ENCODE results near the gene PID1. TPM values are rescaled to one million over a fixed set of nuclear protein-coding genes. Genes with fewer than 3 reads are reported as not detected.
"Not testable (repeated sequence)": the region's sequence is repeated elsewhere in the genome, so short reads cannot be mapped to it uniquely, and the experiment has no call there.

PID1 gene
- total RNA-seq, 1 donor from 2014 or later = 25.1 TPM

DNA sequence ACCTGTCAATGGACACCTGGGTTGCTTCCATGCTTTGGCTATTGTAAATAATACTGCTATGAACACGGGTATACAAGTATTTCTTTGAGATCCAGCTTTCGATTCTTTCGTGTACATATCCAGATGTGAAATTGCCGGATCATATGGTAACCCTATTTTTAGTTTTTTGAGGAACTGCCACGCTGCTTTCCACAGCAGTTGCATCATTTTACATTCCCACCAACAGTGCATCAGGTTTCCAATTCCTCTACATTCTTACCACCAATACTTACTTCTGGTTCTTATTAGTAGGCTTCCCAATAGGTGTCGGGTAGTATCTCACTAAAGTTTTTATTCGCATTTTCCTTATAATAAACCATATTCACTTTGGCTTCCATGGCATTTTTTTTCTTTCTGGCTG lies 69.6 kb downstream of the PID1 start:
- H3K27me3 ChIP-seq (ENCODE audit: control insufficient read depth in 3 of 3, insufficient read depth in 3 of 3, low read length in 3 of 3) = no peaks in the 10 kb centered on the region
- H3K36me3 ChIP-seq (ENCODE audit: control insufficient read depth in 3 of 3, insufficient read depth in 3 of 3, low read length in 3 of 3) = no peaks in the 10 kb centered on the region
- H3K9ac ChIP-seq (ENCODE audit: low read depth in 1 of 3, low read length in 3 of 3) = no peak overlapping the region
- H3K4me3 ChIP-seq (ENCODE audit: low read length in 3 of 3) = no peak overlapping the region
- no peaks in the 10 kb centered on the region for H3K4me1 ChIP-seq (ENCODE audit: control insufficient read depth in 3 of 3, insufficient read depth in 3 of 3, low read length in 3 of 3)
- H3K9me3 ChIP-seq (ENCODE audit: control insufficient read depth in 3 of 3, low read length in 3 of 3) = no peaks in the 10 kb centered on the region
- H3K27ac ChIP-seq (ENCODE audit: low read depth, low read length) = no peak overlapping the region

- H3K27ac ChIP-seq (ENCODE audit: low read depth, low read length) = no peak overlapping the region
- no peak overlapping the region for H3K9ac ChIP-seq (ENCODE audit: low read depth in 1 of 3, low read length in 3 of 3)
- H3K4me1 ChIP-seq (ENCODE audit: control insufficient read depth in 3 of 3, insufficient read depth in 3 of 3, low read length in 3 of 3) = no peaks in the 10 kb centered on the region
- H3K27me3 ChIP-seq (ENCODE audit: control insufficient read depth in 3 of 3, insufficient read depth in 3 of 3, low read length in 3 of 3) = no peaks in the 10 kb centered on the region
- no peaks in the 10 kb centered on the region for H3K9me3 ChIP-seq (ENCODE audit: control insufficient read depth in 3 of 3, low read length in 3 of 3)
- H3K36me3 ChIP-seq (ENCODE audit: control insufficient read depth in 3 of 3, insufficient read depth in 3 of 3, low read length in 3 of 3) = no peaks in the 10 kb centered on the region
- no peak overlapping the region for H3K4me3 ChIP-seq (ENCODE audit: low read length in 3 of 3)
These were observed 71.8 kb downstream of the PID1 start for GRCh38 chr2:229199267-229199666.

DNA sequence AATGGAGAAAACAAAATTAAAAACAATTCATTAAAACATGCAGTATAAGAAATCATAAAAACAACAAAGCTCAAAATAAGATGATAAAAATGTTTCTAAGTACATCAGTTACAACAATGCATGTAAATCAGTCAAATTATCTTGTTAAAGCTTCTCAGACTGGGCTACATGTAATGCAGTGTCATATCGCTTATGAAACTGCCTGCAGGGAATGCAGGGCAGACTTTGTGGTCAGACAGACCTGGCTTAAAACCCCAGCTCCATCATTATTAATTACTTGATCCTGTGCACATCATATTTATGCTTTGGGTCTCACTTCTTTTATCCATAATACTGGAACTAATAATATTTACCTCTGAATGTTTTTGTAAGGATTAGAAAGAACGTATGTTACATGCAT lies 74.6 kb downstream of the PID1 start:
- Histone ChIP-seq H3K4me3 (ENCODE audit: low read length in 3 of 3) (no peak overlapping the region), H3K27ac (ENCODE audit: low read depth, low read length) (no peak overlapping the region), H3K36me3 (ENCODE audit: control insufficient read depth in 3 of 3, insufficient read depth in 3 of 3, low read length in 3 of 3) (no peaks in the 10 kb centered on the region), H3K4me1 (ENCODE audit: control insufficient read depth in 3 of 3, insufficient read depth in 3 of 3, low read length in 3 of 3) (no peaks in the 10 kb centered on the region), H3K9ac (ENCODE audit: low read depth in 1 of 3, low read length in 3 of 3) (no peak overlapping the region), H3K9me3 (ENCODE audit: control insufficient read depth in 3 of 3, low read length in 3 of 3) (no peaks in the 10 kb centered on the region), H3K27me3 (ENCODE audit: control insufficient read depth in 3 of 3, insufficient read depth in 3 of 3, low read length in 3 of 3) (no peaks in the 10 kb centered on the region)

DNA sequence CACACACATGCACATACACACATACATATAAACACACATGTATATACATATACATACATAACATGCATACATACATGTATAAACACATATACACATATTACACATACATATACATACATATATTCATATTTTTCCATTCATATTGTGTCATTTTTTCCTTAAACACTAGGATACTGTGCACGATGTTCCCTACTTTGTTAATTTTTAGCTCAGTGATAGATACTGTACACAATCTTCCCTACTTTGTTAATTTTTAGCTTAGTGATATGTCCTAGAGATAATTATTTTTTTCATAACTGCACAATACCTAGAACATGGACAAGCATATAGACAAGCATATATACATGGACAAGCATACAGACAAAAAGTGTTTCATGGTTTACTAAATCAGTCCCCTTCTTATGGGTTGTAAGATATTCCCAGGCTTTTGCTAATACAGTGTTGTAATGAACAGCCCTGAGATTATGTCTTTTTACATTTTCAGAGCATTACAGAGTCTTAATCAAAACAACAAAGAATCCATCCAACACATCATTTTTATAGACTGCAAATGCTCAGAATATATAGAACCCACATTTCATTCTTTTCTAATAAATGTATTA lies 75.6 kb downstream of the PID1 start:
- Histone ChIP-seq H3K27ac (ENCODE audit: low read depth, low read length) (no peak overlapping the region), H3K4me3 (ENCODE audit: low read length in 3 of 3) (no peak overlapping the region), H3K36me3 (ENCODE audit: control insufficient read depth in 3 of 3, insufficient read depth in 3 of 3, low read length in 3 of 3) (no peaks in the 10 kb centered on the region), H3K9ac (ENCODE audit: low read depth in 1 of 3, low read length in 3 of 3) (no peak overlapping the region), H3K4me1 (ENCODE audit: control insufficient read depth in 3 of 3, insufficient read depth in 3 of 3, low read length in 3 of 3) (no peaks in the 10 kb centered on the region), H3K9me3 (ENCODE audit: control insufficient read depth in 3 of 3, low read length in 3 of 3) (no peaks in the 10 kb centered on the region), H3K27me3 (ENCODE audit: control insufficient read depth in 3 of 3, insufficient read depth in 3 of 3, low read length in 3 of 3) (no peaks in the 10 kb centered on the region)

GRCh38 chr2:229193281-229193680 lies 77.8 kb downstream of the PID1 start:
- Histone ChIP-seq H3K27ac (ENCODE audit: low read depth, low read length) (no peak overlapping the region), H3K9ac (ENCODE audit: low read depth in 1 of 3, low read length in 3 of 3) (no peak overlapping the region), H3K9me3 (ENCODE audit: control insufficient read depth in 3 of 3, low read length in 3 of 3) (no peaks in the 10 kb centered on the region), H3K36me3 (ENCODE audit: control insufficient read depth in 3 of 3, insufficient read depth in 3 of 3, low read length in 3 of 3) (no peaks in the 10 kb centered on the region), H3K4me1 (ENCODE audit: control insufficient read depth in 3 of 3, insufficient read depth in 3 of 3, low read length in 3 of 3) (no peaks in the 10 kb centered on the region), H3K27me3 (ENCODE audit: control insufficient read depth in 3 of 3, insufficient read depth in 3 of 3, low read length in 3 of 3) (no peaks in the 10 kb centered on the region), H3K4me3 (ENCODE audit: low read length in 3 of 3) (no peak overlapping the region)

GRCh38 chr2:229191413-229191812 lies 79.7 kb downstream of the PID1 start:
- H3K9me3 ChIP-seq (ENCODE audit: control insufficient read depth in 3 of 3, low read length in 3 of 3) = peaks cover 0 to 6% (median 0%) of the 10 kb centered on the region in 3 donors
- H3K36me3 ChIP-seq (ENCODE audit: control insufficient read depth in 3 of 3, insufficient read depth in 3 of 3, low read length in 3 of 3) = no peaks in the 10 kb centered on the region
- no peak overlapping the region for H3K9ac ChIP-seq (ENCODE audit: low read depth in 1 of 3, low read length in 3 of 3)
- H3K27ac ChIP-seq (ENCODE audit: low read depth, low read length) = no peak overlapping the region
- H3K4me3 ChIP-seq (ENCODE audit: low read length in 3 of 3) = no peak overlapping the region
- no peaks in the 10 kb centered on the region for H3K4me1 ChIP-seq (ENCODE audit: control insufficient read depth in 3 of 3, insufficient read depth in 3 of 3, low read length in 3 of 3)
- no peaks in the 10 kb centered on the region for H3K27me3 ChIP-seq (ENCODE audit: control insufficient read depth in 3 of 3, insufficient read depth in 3 of 3, low read length in 3 of 3)

GRCh38 chr2:229187123-229187522 lies 84.0 kb downstream of the PID1 start:
- H3K27ac ChIP-seq (ENCODE audit: low read depth, low read length); H3K9me3 ChIP-seq (ENCODE audit: control insufficient read depth in 3 of 3, low read length in 3 of 3); H3K36me3 ChIP-seq (ENCODE audit: control insufficient read depth in 3 of 3, insufficient read depth in 3 of 3, low read length in 3 of 3); H3K9ac ChIP-seq (ENCODE audit: low read depth in 1 of 3, low read length in 3 of 3); H3K4me1 ChIP-seq (ENCODE audit: control insufficient read depth in 3 of 3, insufficient read depth in 3 of 3, low read length in 3 of 3); H3K27me3 ChIP-seq (ENCODE audit: control insufficient read depth in 3 of 3, insufficient read depth in 3 of 3, low read length in 3 of 3); H3K4me3 ChIP-seq (ENCODE audit: low read length in 3 of 3): not testable (repeated sequence)

GRCh38 chr2:229181641-229182040 lies 89.4 kb downstream of the PID1 start:
- no peaks in the 10 kb centered on the region for H3K9me3 ChIP-seq (ENCODE audit: control insufficient read depth in 3 of 3, low read length in 3 of 3)
- no peak overlapping the region for H3K4me3 ChIP-seq (ENCODE audit: low read length in 3 of 3)
- no peaks in the 10 kb centered on the region for H3K27me3 ChIP-seq (ENCODE audit: control insufficient read depth in 3 of 3, insufficient read depth in 3 of 3, low read length in 3 of 3)
- no peaks in the 10 kb centered on the region for H3K36me3 ChIP-seq (ENCODE audit: control insufficient read depth in 3 of 3, insufficient read depth in 3 of 3, low read length in 3 of 3)
- H3K4me1 ChIP-seq (ENCODE audit: control insufficient read depth in 3 of 3, insufficient read depth in 3 of 3, low read length in 3 of 3) = no peaks in the 10 kb centered on the region
- H3K27ac ChIP-seq (ENCODE audit: low read depth, low read length) = no peak overlapping the region
- H3K9ac ChIP-seq (ENCODE audit: low read depth in 1 of 3, low read length in 3 of 3) = no peak overlapping the region

DNA sequence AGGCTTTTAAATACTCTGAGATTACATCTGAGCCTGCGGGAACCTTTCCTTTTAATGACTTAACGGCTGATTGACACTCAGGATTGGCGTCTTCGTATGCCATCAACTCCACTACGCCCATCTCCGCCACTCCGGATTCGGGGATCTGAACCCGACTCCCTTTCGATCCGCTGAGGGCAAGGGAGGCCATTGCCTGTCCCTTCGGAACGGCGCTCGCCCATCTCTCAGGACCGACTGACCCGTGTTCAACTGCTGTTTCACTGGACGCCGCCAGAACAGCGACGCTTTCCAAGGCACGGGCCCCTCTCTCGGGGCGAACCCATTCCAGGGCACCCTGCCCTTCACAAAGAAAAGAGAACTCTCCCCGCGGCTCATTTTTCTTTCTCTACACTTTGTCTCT lies 90.4 kb downstream of the PID1 start:
- no peak overlapping the region for H3K4me3 ChIP-seq (ENCODE audit: low read length in 3 of 3)
- no peaks in the 10 kb centered on the region for H3K27me3 ChIP-seq (ENCODE audit: control insufficient read depth in 3 of 3, insufficient read depth in 3 of 3, low read length in 3 of 3)
- H3K9ac ChIP-seq (ENCODE audit: low read depth in 1 of 3, low read length in 3 of 3) = no peak overlapping the region
- H3K36me3 ChIP-seq (ENCODE audit: control insufficient read depth in 3 of 3, insufficient read depth in 3 of 3, low read length in 3 of 3) = no peaks in the 10 kb centered on the region
- no peaks in the 10 kb centered on the region for H3K9me3 ChIP-seq (ENCODE audit: control insufficient read depth in 3 of 3, low read length in 3 of 3)
- H3K4me1 ChIP-seq (ENCODE audit: control insufficient read depth in 3 of 3, insufficient read depth in 3 of 3, low read length in 3 of 3) = no peaks in the 10 kb centered on the region
- no peak overlapping the region for H3K27ac ChIP-seq (ENCODE audit: low read depth, low read length)

- H3K4me3 ChIP-seq (ENCODE audit: low read length in 3 of 3) = no peak overlapping the region
- H3K36me3 ChIP-seq (ENCODE audit: control insufficient read depth in 3 of 3, insufficient read depth in 3 of 3, low read length in 3 of 3) = no peaks in the 10 kb centered on the region
- peaks cover 0 to 2% (median 0%) of the 10 kb centered on the region in 3 donors for H3K4me1 ChIP-seq (ENCODE audit: control insufficient read depth in 3 of 3, insufficient read depth in 3 of 3, low read length in 3 of 3)
- H3K9me3 ChIP-seq (ENCODE audit: control insufficient read depth in 3 of 3, low read length in 3 of 3) = peaks cover 0 to 5% (median 0%) of the 10 kb centered on the region in 3 donors
- no peak overlapping the region for H3K27ac ChIP-seq (ENCODE audit: low read depth, low read length)
- no peak overlapping the region for H3K9ac ChIP-seq (ENCODE audit: low read depth in 1 of 3, low read length in 3 of 3)
- no peaks in the 10 kb centered on the region for H3K27me3 ChIP-seq (ENCODE audit: control insufficient read depth in 3 of 3, insufficient read depth in 3 of 3, low read length in 3 of 3)
These were observed 91.5 kb downstream of the PID1 start for GRCh38 chr2:229179628-229180027.
